ENCODE measurements around the gene PCDHAC2.

- no peak for TF ChIP-seq POLR2AphosphoS5 (IDR thresholded peaks at IDR 0.05; ENCODE audit: low read depth, low read length)
- TF ChIP-seq USF2 (IDR thresholded peaks at IDR 0.05; ENCODE audit: borderline replicate concordance, low read depth, low read length), result no peak
- TF ChIP-seq PBX3 (IDR thresholded peaks at IDR 0.05), result no peak
- no peak for TF ChIP-seq JUND (IDR thresholded peaks at IDR 0.05)
These were observed 40.4 kb upstream of the PCDHAC2 start, which contains the start of gene PCDHAC1 for GRCh38 chr5:140925806-140926442.
